ENCODE results near the gene CDK3.

CDK3 gene

GRCh38 chr17:76014100-76014924 is 13.7 kb downstream of the CDK3 start:
- DNase-seq (ENCODE audit: low read depth, low spot score): peak; percentile 92

- DNase-seq (ENCODE audit: low read depth, low spot score): peak; percentile 49
Measured at GRCh38 chr17:76014925-76015261, 14.2 kb downstream of the CDK3 start.

GRCh38 chr17:76017481-76018339 is 17.1 kb downstream of the CDK3 start:
- no peak for DNase-seq (ENCODE audit: low read depth, low spot score)

GRCh38 chr17:76018340-76018680 is 17.7 kb downstream of the CDK3 start:
- no peak for DNase-seq (ENCODE audit: low read depth, low spot score)

- DNase-seq (ENCODE audit: low read depth, low spot score): no peak
Measured at GRCh38 chr17:76018801-76019200, 18.1 kb downstream of the CDK3 start.

GRCh38 chr17:76019833-76020467 is 19.3 kb downstream of the CDK3 start:
- no peak for DNase-seq (ENCODE audit: low read depth, low spot score)

- no peak for DNase-seq (ENCODE audit: low read depth, low spot score)
Measured at GRCh38 chr17:76022285-76022684, 21.6 kb downstream of the CDK3 start.

- DNase-seq (ENCODE audit: low read depth, low spot score): no peak
Measured at GRCh38 chr17:76022973-76023899, 22.6 kb downstream of the CDK3 start.

GRCh38 chr17:76023900-76024237 is 23.2 kb downstream of the CDK3 start:
- DNase-seq (ENCODE audit: low read depth, low spot score): no peak

- DNase-seq (ENCODE audit: low read depth, low spot score): no peak
Measured at GRCh38 chr17:76024353-76024752, 23.7 kb downstream of the CDK3 start.

GRCh38 chr17:76025294-76025693 is 24.6 kb downstream of the CDK3 start:
- no peak for DNase-seq (ENCODE audit: low read depth, low spot score)

- no peak for DNase-seq (ENCODE audit: low read depth, low spot score)
Measured at GRCh38 chr17:76026714-76027158, 26.1 kb downstream of the CDK3 start.

GRCh38 chr17:76027159-76027839 is 26.6 kb downstream of the CDK3 start, which contains the start of gene EVPL:
Gene EVPL (minus strand): TSS chr17:76027306. CDS start chr17:76027198, 108 bp downstream.
- peak; percentile 32 for DNase-seq (ENCODE audit: low read depth, low spot score)

- no peak for DNase-seq (ENCODE audit: low read depth, low spot score)
Measured at GRCh38 chr17:76032073-76032779, 31.6 kb downstream of the CDK3 start.

- no peak for DNase-seq (ENCODE audit: low read depth, low spot score)
Measured at GRCh38 chr17:76032780-76033108, 32.1 kb downstream of the CDK3 start.

GRCh38 chr17:76033139-76033538 is 32.5 kb downstream of the CDK3 start:
- DNase-seq (ENCODE audit: low read depth, low spot score): no peak

- DNase-seq (ENCODE audit: low read depth, low spot score): no peak
Measured at GRCh38 chr17:76034428-76035350, 34.0 kb downstream of the CDK3 start.

- peak; percentile 68 for DNase-seq (ENCODE audit: low read depth, low spot score)
Measured at GRCh38 chr17:76036497-76037261, 36.0 kb downstream of the CDK3 start.
